Cardiac ventricle fibroblast (primary cell): ENCODE measurements around the gene PDCD6IP. TPM values are rescaled to one million over a fixed set of nuclear protein-coding genes. Genes with fewer than 3 reads are reported as not detected.

ENCODE experiments used
- total RNA-seq: library from RNA; depleted of rRNA; stranded (reverse); fragments of >200 nt; gene quantifications from 2 replicates; pipeline ENCODE4 v1.2.3, GENCODE V29; 2015

PDCD6IP gene, protein sequence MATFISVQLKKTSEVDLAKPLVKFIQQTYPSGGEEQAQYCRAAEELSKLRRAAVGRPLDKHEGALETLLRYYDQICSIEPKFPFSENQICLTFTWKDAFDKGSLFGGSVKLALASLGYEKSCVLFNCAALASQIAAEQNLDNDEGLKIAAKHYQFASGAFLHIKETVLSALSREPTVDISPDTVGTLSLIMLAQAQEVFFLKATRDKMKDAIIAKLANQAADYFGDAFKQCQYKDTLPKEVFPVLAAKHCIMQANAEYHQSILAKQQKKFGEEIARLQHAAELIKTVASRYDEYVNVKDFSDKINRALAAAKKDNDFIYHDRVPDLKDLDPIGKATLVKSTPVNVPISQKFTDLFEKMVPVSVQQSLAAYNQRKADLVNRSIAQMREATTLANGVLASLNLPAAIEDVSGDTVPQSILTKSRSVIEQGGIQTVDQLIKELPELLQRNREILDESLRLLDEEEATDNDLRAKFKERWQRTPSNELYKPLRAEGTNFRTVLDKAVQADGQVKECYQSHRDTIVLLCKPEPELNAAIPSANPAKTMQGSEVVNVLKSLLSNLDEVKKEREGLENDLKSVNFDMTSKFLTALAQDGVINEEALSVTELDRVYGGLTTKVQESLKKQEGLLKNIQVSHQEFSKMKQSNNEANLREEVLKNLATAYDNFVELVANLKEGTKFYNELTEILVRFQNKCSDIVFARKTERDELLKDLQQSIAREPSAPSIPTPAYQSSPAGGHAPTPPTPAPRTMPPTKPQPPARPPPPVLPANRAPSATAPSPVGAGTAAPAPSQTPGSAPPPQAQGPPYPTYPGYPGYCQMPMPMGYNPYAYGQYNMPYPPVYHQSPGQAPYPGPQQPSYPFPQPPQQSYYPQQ
- total RNA-seq, result 74.5 and 133 TPM in 2 replicates

GRCh38 chr3:33798418-33799201, at the start of gene PDCD6IP:
Gene PDCD6IP (plus strand): TSS chr3:33798630. CDS start chr3:33798729, 99 bp downstream.

Other genes with a start within 250 kb of the PDCD6IP start
- 13.5 and 24.3 TPM in 2 replicates for gene CLASP2, start 80.4 kb upstream of the PDCD6IP start, total RNA-seq